SH-SY5Y (cell line): ENCODE measurements around the gene TPM2.

Source experiments
- GATA2 ChIP-seq: IDR thresholded peaks from 2 replicates; pipeline ENCODE4 v1.6.1; 2011; ENCODE audit warnings: mild to moderate bottlenecking, low read depth, low read length
- GATA3 ChIP-seq: IDR thresholded peaks from 2 replicates; pipeline ENCODE4 v1.6.1; 2011; ENCODE audit warnings: low read depth, mild to moderate bottlenecking, low read length, moderate library complexity

DNA sequence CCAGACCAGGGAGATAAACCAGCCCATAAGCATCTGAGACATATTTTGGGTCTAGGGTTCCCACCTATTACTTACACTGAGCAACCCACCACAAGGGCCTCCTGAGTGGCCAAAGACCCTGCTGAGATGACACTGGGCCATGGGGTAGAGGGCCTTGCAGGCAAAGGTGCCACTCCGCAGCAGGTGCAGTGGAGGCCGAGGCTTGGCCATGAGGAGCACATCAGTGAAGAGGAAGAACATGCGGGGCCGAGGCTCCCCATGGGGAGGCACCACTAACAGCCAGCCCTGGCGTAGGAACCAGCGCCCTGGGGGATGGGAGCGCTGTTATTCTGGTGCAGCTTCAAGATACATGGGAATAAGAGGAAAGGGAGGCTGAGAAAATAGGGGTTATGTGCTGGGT is 27.3 kb downstream of the TPM2 start:
- TF ChIP-seq GATA3 (no peak), GATA2 (no peak)
